HEK293T (cell line): ENCODE results near the gene RASGEF1B.

Experiments
- ARNT ChIP-seq: fragments of 450-650 bp; IDR thresholded peaks from 2 replicates; pipeline ENCODE4 v1.6.1; 2017; ENCODE audit warnings: mild to moderate bottlenecking
- BHLHE40 ChIP-seq: fragments of 450-650 bp; IDR thresholded peaks from 2 replicates; pipeline ENCODE4 v1.6.1; 2016; ENCODE audit warnings: mild to moderate bottlenecking, moderate library complexity, borderline replicate concordance
- ELF4 ChIP-seq: fragments of 450-650 bp; IDR thresholded peaks from 2 replicates; pipeline ENCODE4 v1.6.1; 2017; ENCODE audit warnings: antibody characterized with exemption
- FOXA1 ChIP-seq: fragments of 450-650 bp; IDR thresholded peaks from 2 replicates; pipeline ENCODE4 v1.6.1; 2016; ENCODE audit warnings: mild to moderate bottlenecking
- FOXK2 ChIP-seq: fragments of 450-650 bp; IDR thresholded peaks from 2 replicates; pipeline ENCODE4 v1.6.1; 2016; ENCODE audit warnings: mild to moderate bottlenecking
- FOXM1 ChIP-seq: fragments of 450-650 bp; IDR thresholded peaks from 2 replicates; pipeline ENCODE4 v1.6.1; 2017; ENCODE audit warnings: mild to moderate bottlenecking, borderline replicate concordance
- L3MBTL2 ChIP-seq: fragments of 450-650 bp; conservative IDR thresholded peaks from 2 replicates; pipeline ENCODE4 v1.6.1; 2016; ENCODE audit warnings: mild to moderate bottlenecking
- LEF1 ChIP-seq: fragments of 450-650 bp; IDR thresholded peaks from 2 replicates; pipeline ENCODE4 v1.6.1; 2017; ENCODE audit warnings: mild to moderate bottlenecking, borderline replicate concordance
- NFRKB ChIP-seq: fragments of 450-650 bp; IDR thresholded peaks from 2 replicates; pipeline ENCODE4 v1.6.1; 2016; ENCODE audit warnings: mild to moderate bottlenecking, moderate library complexity
- PKNOX1 ChIP-seq: fragments of 450-650 bp; IDR thresholded peaks from 2 replicates; pipeline ENCODE4 v1.6.1; 2016
- SP1 ChIP-seq: fragments of 450-650 bp; IDR thresholded peaks from 2 replicates; pipeline ENCODE4 v1.6.1; 2017
- SUZ12 ChIP-seq: fragments of 450-650 bp; IDR thresholded peaks from 2 replicates; pipeline ENCODE4 v1.6.1; 2016; ENCODE audit warnings: mild to moderate bottlenecking
- TARDBP ChIP-seq: fragments of 450-650 bp; IDR thresholded peaks from 2 replicates; pipeline ENCODE4 v1.6.1; 2016
- ZNF384 ChIP-seq: fragments of 450-650 bp; IDR thresholded peaks from 2 replicates; pipeline ENCODE4 v1.6.1; 2016

- TF ChIP-seq FOXM1 (no peak), SP1 (no peak), BHLHE40 (no peak), ARNT (no peak), ELF4 (no peak), ZNF384 (no peak), NFRKB (no peak), FOXK2 (no peak), L3MBTL2 (no peak), PKNOX1 (no peak), FOXA1 (no peak), SUZ12 (no peak), TARDBP (no peak), LEF1 (no peak)
These were observed 1.8 kb downstream of the RASGEF1B start for GRCh38 chr4:81469781-81470455.
